Measurements from ENCODE around the gene PAXX.

The PAXX gene

GRCh38 chr9:136960212-136960937, 31.8 kb upstream of the PAXX start:
- Histone ChIP-seq H3K4me2 (ENCODE audit: low read depth, low read length, poor library complexity, severe bottlenecking) (no peak overlapping the region), H3F3A (ENCODE audit: insufficient read depth) (no peaks in the 10 kb centered on the region), H3K27ac (ENCODE audit: low read depth, low read length) (no peak overlapping the region)

GRCh38 chr9:136960938-136961275, 31.3 kb upstream of the PAXX start:
- Histone ChIP-seq H3K36me3 (ENCODE audit: low read length) (no peaks in the 10 kb centered on the region), H3K4me3 (ENCODE audit: insufficient read depth, low read length, poor library complexity, severe bottlenecking) (no peak overlapping the region), H3K4me2 (ENCODE audit: low read depth, low read length, poor library complexity, severe bottlenecking) (no peak overlapping the region), H3K9me2 (replicated peaks; ENCODE audit: insufficient read depth, low read length) (no peaks in the 10 kb centered on the region), H3K27ac (ENCODE audit: low read depth, low read length) (no peak overlapping the region), H4K20me1 (ENCODE audit: low read depth, low read length) (no peaks in the 10 kb centered on the region), H3K9ac (ENCODE audit: low read length) (no peak overlapping the region), H3K27me3 (ENCODE audit: low read length) (no peaks in the 10 kb centered on the region), H3F3A (ENCODE audit: insufficient read depth) (no peaks in the 10 kb centered on the region), H2AFZ (ENCODE audit: low read depth, low read length, severe bottlenecking) (no peak overlapping the region), H3K79me2 (ENCODE audit: insufficient read depth, low read length) (no peaks in the 10 kb centered on the region), H3K9me3 (ENCODE audit: insufficient read depth, low read length) (no peaks in the 10 kb centered on the region)
- TF ChIP-seq EZH2phosphoT487 (conservative IDR thresholded peaks at IDR 0.05; ENCODE audit: low read length) (no peak), CTCF (IDR thresholded peaks at IDR 0.05; ENCODE audit: insufficient read depth, low read length, poor library complexity, severe bottlenecking) (no peak)

More at GRCh38 chr9:136960212-136960937, 31.8 kb upstream of the PAXX start:
- H3K36me3 ChIP-seq (ENCODE audit: low read length), result no peaks in the 10 kb centered on the region
- TF ChIP-seq CTCF (IDR thresholded peaks at IDR 0.05; ENCODE audit: insufficient read depth, low read length, poor library complexity, severe bottlenecking), result no peak
- TF ChIP-seq EZH2phosphoT487 (conservative IDR thresholded peaks at IDR 0.05; ENCODE audit: low read length), result no peak
- no peaks in the 10 kb centered on the region for H3K9me3 ChIP-seq (ENCODE audit: insufficient read depth, low read length)
- no peaks in the 10 kb centered on the region for H3K79me2 ChIP-seq (ENCODE audit: insufficient read depth, low read length)
- H3K4me3 ChIP-seq (ENCODE audit: insufficient read depth, low read length, poor library complexity, severe bottlenecking), result no peak overlapping the region
- no peaks in the 10 kb centered on the region for H4K20me1 ChIP-seq (ENCODE audit: low read depth, low read length)
- no peaks in the 10 kb centered on the region for H3K27me3 ChIP-seq (ENCODE audit: low read length)
- H3K9ac ChIP-seq (ENCODE audit: low read length), result no peak overlapping the region
- H3K9me2 ChIP-seq (replicated peaks; ENCODE audit: insufficient read depth, low read length), result no peaks in the 10 kb centered on the region
- no peak overlapping the region for H2AFZ ChIP-seq (ENCODE audit: low read depth, low read length, severe bottlenecking)

- Histone ChIP-seq H3K9ac (ENCODE audit: low read length) (no peak overlapping the region), H3K9me2 (replicated peaks; ENCODE audit: insufficient read depth, low read length) (no peaks in the 10 kb centered on the region), H3K36me3 (ENCODE audit: low read length) (no peaks in the 10 kb centered on the region), H3K27me3 (ENCODE audit: low read length) (no peaks in the 10 kb centered on the region), H3K27ac (ENCODE audit: low read depth, low read length) (no peak overlapping the region), H4K20me1 (ENCODE audit: low read depth, low read length) (no peaks in the 10 kb centered on the region), H3K4me3 (ENCODE audit: insufficient read depth, low read length, poor library complexity, severe bottlenecking) (no peak overlapping the region), H3K9me3 (ENCODE audit: insufficient read depth, low read length) (no peaks in the 10 kb centered on the region), H2AFZ (ENCODE audit: low read depth, low read length, severe bottlenecking) (no peak overlapping the region), H3K4me2 (ENCODE audit: low read depth, low read length, poor library complexity, severe bottlenecking) (no peak overlapping the region), H3K79me2 (ENCODE audit: insufficient read depth, low read length) (no peaks in the 10 kb centered on the region), H3F3A (ENCODE audit: insufficient read depth) (no peaks in the 10 kb centered on the region)
- no peak for TF ChIP-seq EZH2phosphoT487 (conservative IDR thresholded peaks at IDR 0.05; ENCODE audit: low read length)
These were observed 30.8 kb upstream of the PAXX start for GRCh38 chr9:136961279-136962065.

- H3F3A ChIP-seq (ENCODE audit: insufficient read depth), result no peaks in the 10 kb centered on the region
- no peaks in the 10 kb centered on the region for H3K79me2 ChIP-seq (ENCODE audit: insufficient read depth, low read length)
- no peak overlapping the region for H3K9ac ChIP-seq (ENCODE audit: low read length)
- no peak overlapping the region for H2AFZ ChIP-seq (ENCODE audit: low read depth, low read length, severe bottlenecking)
- no peak overlapping the region for H3K27ac ChIP-seq (ENCODE audit: low read depth, low read length)
- TF ChIP-seq CTCF (IDR thresholded peaks at IDR 0.05; ENCODE audit: insufficient read depth, low read length, poor library complexity, severe bottlenecking) (no peak), EZH2phosphoT487 (conservative IDR thresholded peaks at IDR 0.05; ENCODE audit: low read length) (no peak)
- H3K9me2 ChIP-seq (replicated peaks; ENCODE audit: insufficient read depth, low read length), result no peaks in the 10 kb centered on the region
- no peaks in the 10 kb centered on the region for H4K20me1 ChIP-seq (ENCODE audit: low read depth, low read length)
- no peaks in the 10 kb centered on the region for H3K27me3 ChIP-seq (ENCODE audit: low read length)
- H3K9me3 ChIP-seq (ENCODE audit: insufficient read depth, low read length), result no peaks in the 10 kb centered on the region
- no peaks in the 10 kb centered on the region for H3K36me3 ChIP-seq (ENCODE audit: low read length)
- no peak overlapping the region for H3K4me2 ChIP-seq (ENCODE audit: low read depth, low read length, poor library complexity, severe bottlenecking)
- no peak overlapping the region for H3K4me3 ChIP-seq (ENCODE audit: insufficient read depth, low read length, poor library complexity, severe bottlenecking)
These were observed 30.1 kb upstream of the PAXX start for GRCh38 chr9:136962163-136962562.
